Activated CD4-positive, alpha-beta T cell treated with anti-CD3 and anti-CD28 coated beads, Interleukin-2, amount 50 U/mL, for 48 hours (primary cell): ENCODE results near the gene SUFU.
"Not testable (repeated sequence)": the region's sequence is repeated elsewhere in the genome, so short reads cannot be mapped to it uniquely, and the experiment has no call there.

Source experiments
- DNase-seq, 2 experiments: peaks; one replicate each; pipeline ENCODE4 v3.0.0-alpha.2; 2020

SUFU gene

DNA sequence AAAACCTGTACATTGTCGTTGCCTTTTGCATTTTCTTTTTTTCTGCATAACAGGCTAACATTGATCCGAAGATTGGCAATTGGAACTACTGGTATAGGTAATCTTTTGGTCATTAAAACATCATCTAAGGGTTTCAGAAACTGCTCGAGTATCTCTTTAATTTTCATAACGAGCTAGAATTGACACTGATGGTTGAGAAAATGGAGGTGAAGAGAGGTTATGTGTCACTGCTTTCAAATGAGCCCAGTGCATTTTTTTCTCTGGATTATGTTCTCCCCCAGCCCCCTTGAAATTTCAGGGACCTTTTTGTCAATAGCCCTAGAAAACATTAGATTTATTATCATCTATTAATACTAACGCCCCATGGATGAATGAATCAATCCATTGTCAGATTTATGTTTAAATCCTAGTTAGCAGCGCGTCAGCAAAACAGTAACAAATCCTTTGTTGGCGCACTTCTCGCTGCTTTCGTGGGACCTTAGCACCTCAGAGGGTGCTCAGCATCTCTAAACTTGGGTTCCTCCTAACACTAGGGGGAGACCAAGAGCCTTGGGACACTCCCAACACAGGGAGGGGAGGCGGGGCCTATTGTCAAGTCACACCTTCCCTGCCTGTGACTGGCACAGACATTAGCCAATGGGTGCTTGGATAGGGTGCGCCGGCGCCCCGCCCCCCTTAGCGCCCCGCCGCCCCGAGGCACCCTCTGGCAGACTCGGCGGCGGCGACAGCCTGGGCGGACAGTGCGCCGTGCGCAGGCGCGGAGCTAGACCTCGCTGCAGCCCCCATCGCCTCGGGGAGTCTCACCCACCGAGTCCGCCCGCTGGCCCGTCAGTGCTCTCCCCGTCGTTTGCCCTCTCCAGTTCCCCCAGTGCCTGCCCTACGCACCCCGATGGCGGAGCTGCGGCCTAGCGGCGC, at the start of gene SUFU:
TSS of gene SUFU (plus strand) at position 709 of the 915 bp plus-strand sequence. CDS start at position 890, 181 bp downstream.
- DNase-seq = peak; percentile 98 to 99

DNA sequence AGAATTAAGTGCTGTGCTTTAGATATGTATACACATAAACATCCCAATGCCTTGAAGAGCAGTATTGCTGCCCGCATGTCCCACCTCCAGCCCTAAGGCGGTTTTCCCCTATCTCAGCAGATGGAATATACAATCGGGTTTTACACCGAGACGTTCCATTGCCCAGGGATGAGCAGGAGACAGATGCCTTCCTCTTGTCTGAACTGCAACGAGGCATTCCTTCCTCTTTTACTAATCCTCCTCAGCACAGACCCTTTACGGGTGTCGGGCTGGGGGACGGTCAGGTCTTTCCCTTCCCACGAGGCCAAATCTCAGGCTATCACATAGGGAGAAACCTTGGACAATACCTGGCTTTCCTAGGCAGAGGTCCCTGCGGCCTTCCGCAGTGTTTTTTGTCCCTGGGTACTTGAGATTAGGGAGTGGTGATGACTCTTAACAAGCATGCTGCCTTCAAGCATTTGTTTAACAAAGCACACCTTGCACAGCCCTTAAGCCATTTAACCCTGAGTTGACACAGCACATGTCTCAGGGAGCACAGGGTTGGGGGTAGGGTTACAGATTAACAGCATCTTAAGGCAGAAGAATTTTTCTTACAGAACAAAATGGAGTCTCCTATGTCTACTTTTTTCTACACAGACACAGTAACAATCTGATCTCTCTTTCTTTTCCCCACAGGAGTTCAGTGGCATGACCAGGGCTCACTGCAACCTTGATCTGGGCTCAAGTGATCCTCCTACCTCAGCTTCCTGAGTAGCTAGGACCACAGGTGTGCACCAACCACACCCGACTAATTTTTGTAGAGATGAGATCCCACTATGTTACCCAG, 48.9 kb upstream of the SUFU start:
- not testable (repeated sequence) for DNase-seq

DNA sequence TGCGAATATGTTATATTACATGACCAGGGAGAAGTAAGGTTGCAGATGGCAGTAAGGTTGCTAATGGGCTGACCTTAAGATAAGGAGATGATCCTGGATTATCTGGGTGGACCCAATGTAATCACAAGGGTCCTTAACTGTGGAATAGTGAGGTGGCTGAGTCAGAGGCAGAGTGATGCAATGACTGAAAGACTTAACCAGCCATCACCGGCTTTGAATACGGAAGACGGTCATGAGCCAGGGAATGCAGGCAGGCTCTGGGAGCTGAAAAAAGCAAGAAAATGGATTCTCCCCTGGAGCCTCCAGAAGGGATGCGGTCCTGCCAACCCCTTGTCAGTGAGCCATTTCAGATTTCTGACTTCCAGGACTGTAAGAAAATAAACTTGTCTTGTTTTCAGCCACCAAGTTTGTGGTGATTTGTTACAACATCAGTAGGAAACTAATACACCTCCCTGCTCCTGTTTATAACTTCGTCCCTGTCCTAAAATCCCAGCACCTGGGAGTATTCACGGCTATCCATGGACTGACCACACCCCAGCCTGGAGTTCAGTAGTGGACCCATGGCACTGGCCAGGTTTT, 47.8 kb upstream of the SUFU start:
- DNase-seq = no peak

GRCh38 chr10:102457591-102458150, 46.1 kb upstream of the SUFU start:
- DNase-seq = no peak

DNA sequence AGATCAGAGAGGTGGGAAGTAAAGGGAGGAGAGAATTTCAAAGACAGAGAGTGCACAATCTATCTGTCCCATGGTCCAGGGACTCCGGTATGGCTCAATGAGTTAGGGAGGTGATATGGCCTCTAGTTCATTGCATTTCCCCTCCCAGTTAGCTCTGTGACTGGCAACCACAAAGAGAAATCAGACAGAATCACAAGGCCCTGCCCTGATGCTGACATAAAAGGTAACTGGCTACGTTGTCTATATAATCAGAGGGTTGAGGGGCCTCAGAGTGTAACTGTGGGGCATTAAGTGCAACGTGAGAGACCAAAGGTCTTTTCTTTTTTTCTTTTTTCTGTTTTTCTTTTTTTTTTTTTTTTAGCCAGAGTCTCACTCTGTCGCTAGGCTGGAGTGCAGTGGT, 45.1 kb upstream of the SUFU start:
- DNase-seq = no peak

DNA sequence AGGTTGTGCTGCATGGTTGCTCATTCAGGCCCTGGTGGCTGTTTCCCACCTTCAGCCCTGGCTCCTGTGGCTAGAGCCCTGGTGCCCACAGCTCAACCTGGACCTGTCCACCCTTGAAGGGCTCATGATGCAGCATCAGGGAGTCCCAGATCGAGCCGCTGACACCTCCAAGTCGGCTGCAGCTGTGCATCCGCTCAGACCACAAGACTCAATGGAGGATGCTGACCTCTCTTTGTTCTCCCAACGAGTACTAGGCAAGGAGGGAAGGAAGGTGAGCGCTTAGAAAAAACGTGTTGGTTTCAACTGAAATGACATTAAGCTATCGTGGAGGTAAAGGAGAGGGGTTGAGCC, 43.0 kb upstream of the SUFU start:
- DNase-seq = no peak

- peak; percentile 94 to 95 for DNase-seq
Observed at GRCh38 chr10:102461187-102462054, 42.4 kb upstream of the SUFU start.

DNA sequence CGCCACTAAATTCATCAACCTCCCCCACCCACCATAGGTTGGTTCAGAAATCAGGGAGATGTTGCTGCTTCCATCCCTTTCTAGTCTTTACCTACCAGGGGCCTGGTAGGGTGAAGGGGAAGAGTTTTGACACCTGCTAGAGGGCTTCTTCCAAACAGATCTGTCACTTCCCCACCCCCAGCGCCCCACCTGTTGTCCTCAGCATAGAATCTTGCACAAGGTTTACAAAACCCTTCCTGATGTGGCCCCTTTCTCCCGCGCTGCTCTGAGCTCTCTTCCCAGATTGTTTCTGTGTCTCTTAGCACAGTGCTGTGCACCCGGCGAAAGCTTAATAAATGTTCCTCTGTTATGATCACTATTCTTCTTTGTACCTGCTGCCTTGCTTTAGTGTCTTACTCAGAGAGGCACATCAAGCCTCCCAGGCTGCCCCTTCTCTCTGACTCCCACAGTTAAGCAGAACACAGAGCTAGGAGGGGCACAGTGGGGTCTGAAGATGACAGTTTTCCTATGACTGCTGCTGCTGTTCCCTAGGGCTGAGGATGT, 41.2 kb upstream of the SUFU start:
- DNase-seq = no peak

- DNase-seq = no peak
Observed at GRCh38 chr10:102463983-102464382, 39.8 kb upstream of the SUFU start.

GRCh38 chr10:102465466-102465865, 38.3 kb upstream of the SUFU start:
- no peak for DNase-seq

DNA sequence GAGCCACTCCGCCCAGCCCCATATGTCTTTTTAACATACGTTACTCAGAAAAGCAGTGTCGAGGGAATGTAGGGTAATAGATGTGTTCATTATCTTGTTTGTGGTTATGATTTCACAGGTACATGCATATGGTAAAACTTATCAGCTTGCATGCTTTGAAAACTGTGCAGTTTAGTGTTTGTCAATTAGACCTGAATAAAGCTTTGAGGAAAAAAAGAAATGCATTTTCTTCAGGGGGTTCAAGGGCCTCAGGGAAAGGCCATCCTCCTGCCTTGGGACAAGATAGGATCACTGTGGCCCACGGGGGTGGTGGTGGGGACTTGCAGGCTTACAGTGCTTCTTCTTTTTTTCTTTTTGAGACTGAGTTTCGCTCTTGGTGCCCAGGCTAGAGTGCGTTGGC, 36.5 kb upstream of the SUFU start:
- DNase-seq = no peak

DNA sequence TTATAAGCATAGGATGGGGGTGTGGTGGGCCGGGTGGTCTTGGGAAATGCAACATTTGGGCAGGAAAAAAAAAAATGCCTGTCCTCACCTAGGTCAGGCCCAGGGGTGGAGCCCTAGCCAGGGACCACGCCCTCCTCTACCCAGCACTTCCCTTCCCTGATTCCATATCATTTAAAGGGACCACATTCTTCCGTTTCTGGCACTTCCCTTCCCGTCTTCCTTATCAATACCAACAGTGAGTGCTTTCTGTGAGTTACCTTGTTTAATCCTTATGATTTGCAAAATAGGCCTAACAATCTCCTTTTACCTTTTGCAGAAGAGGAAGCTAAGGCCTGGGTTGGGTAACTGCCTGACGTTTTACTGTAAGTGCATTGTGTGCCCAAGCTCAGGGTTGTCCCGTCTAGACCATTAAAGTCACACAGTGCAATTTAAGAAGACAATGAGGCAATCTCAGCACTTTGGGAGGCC, 35.8 kb upstream of the SUFU start:
- DNase-seq = no peak

DNA sequence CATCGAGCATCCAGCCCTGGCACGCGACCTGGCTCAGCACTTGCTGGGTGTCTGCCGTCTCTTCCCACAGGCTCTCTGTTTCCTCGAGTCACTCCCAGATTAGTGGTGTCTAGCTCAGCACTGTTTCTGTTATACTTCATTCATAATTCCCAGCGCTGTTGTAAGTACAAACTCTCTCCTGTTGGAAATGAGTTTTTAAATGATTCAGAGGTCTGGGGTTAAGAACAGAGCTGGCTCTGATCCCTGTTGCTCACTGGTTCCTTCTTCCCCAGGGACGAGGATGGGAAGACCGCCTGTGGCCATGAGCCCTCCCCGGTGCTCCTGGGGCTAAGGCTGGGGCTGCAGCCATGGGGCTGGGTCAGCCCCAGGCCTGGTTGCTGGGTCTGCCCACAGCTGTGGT, 35.1 kb upstream of the SUFU start:
- no peak for DNase-seq

- no peak for DNase-seq
Observed at GRCh38 chr10:102470579-102471546, 32.9 kb upstream of the SUFU start.

GRCh38 chr10:102473445-102474331, 30.1 kb upstream of the SUFU start:
- peak in 1 of 2 experiments; percentile 9 for DNase-seq

- no peak for DNase-seq
Observed at GRCh38 chr10:102475451-102476040, 28.2 kb upstream of the SUFU start.

GRCh38 chr10:102476466-102477141, 27.2 kb upstream of the SUFU start:
- DNase-seq = no peak

DNA sequence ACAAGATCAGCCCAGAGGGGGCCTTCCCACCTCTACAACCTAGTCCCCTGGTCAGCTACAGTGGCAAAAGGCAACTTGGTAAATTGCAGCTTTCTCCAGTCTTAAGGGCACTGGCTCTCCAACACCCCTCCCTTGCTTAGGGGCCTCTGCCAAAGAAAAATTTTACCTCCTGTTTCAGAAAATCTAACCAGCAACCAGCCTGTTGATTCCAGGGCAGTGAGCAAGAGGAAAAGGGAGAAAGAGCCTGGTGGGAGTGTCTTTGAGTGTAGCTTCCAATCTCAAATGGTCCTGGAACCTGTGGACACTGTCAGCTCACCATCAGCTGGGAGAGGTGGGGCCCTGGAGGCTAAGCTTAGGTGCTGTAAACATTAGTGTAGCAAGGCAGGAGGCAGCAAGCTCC, 24.1 kb upstream of the SUFU start:
- no peak for DNase-seq
